GM21786 (cell line): ENCODE results near the gene DCC.

ENCODE experiments used
- ATAC-seq: cut with Tn5 transposase; IDR thresholded peaks from one replicate; pipeline ENCODE4 v1.9.1; 2021; ENCODE audit not compliant: unreplicated experiment

Gene DCC

DNA sequence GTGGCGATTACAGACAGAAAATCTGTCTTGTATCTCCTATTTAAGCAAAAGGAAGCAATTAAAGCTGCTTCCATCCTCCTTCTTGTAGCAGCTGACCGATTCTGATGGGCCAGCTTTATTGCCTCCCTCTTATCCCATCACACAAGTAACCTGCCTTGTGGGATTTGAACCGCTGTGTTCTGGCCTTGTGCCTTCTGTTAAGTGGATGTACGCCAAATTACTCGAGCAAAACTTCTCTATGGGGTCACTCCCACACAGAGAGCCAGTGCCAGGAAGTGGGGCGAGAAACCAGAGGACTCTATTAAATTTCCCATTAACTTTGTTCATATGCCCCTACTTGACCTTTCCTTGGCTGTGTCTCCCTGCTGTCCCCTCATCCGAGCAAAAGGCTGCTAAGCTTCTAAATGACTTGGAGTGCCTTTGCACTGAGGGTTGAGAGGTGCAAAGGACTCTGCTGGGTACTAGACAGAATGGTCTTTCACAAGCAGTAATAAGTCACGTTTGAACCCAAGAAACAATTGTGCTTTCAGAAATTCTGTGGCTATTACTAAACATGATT is 1212.0 kb downstream of the DCC start:
- ATAC-seq: no peak

- ATAC-seq: no peak
These were observed 1213.0 kb downstream of the DCC start for GRCh38 chr18:53553030-53553429.

GRCh38 chr18:53556450-53556849 is 1216.5 kb downstream of the DCC start:
- no peak for ATAC-seq

DNA sequence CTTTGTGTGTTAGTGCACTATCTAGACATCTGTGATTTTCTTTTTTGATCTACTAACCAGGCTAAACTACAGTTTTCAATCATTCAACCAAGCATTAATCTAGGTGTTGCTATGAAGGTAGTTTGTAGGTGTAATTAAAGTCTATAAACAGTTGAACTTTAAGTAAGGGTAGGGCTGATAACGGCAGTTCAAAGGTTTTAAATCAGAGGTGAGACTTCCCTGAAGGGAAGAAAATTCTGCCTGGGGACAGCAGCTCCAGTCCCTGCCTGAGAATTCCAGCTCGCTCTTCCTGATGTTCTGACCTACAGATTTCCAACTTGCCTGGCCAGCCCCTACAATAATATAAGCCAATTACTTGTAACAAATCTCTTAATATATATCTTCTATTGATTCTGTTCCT is 1220.5 kb downstream of the DCC start:
- ATAC-seq: no peak

DNA sequence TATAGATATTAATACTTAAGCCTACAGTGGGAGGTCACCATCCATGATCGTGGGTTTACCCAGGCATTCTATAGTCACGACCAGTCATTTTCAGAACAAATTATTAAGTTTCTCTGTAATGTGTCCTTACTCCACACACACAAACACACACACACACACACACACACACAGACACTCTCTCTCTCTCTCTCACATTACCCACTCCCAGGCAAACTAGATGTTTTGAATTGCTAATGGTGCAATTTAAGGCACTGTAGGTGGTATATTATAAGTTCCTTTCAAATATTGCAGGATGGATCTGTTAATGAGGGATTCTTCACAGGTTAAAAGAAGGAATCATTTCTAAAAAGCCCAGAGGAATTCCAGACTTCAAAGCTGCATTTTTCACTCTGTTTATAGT is 1226.6 kb downstream of the DCC start:
- ATAC-seq: no peak

DNA sequence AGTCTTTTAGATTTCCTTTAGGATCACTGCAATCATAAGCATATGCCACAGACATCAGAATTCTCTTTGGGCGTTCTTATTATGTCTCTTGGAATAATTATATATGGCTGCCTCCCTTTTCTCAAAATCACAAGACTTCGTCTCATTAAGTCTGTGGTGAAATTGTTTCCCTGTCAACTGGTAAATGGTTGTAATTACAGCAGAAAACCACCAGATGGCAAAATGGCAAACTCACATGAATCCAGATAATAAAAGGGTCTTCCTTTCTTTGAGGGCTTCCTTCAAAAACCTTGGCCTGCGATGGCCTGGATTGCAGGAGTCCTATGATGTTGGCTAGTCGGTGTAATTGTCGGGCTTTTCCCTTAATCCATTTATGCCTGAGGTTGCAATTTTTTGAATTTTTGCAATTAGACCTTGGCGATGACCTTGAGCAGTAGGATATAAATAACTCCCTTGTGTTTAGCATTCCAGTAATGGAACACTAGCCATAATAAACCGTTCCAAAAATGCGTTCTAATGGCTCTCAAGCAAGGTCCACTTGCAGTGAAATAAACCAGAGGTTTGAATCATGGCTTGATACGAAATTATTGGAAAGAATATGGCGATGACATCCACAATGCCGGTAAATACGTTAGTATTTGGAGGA is 1228.1 kb downstream of the DCC start:
- ATAC-seq: no peak
